Measurements from ENCODE around the gene PEX26.

PEX26 gene

GRCh38 chr22:18056807-18057474 is 20.8 kb upstream of the PEX26 start:
- DNase-seq (ENCODE audit: low read depth): no peak
- no peak overlapping the region for H3K4me3 ChIP-seq (ENCODE audit: low read depth, low read length)
- no peak for TF ChIP-seq CTCF (IDR thresholded peaks at IDR 0.05; ENCODE audit: control insufficient read depth, extremely low read depth, insufficient read depth)

GRCh38 chr22:18057568-18058209 is 20.1 kb upstream of the PEX26 start:
- H3K4me3 ChIP-seq (ENCODE audit: low read depth, low read length): no peak overlapping the region
- no peak for TF ChIP-seq CTCF (IDR thresholded peaks at IDR 0.05; ENCODE audit: control insufficient read depth, extremely low read depth, insufficient read depth)
- DNase-seq (ENCODE audit: low read depth): peak; percentile 98

- TF ChIP-seq CTCF (IDR thresholded peaks at IDR 0.05; ENCODE audit: control insufficient read depth, extremely low read depth, insufficient read depth): no peak
- no peak overlapping the region for H3K4me3 ChIP-seq (ENCODE audit: low read depth, low read length)
- no peak for DNase-seq (ENCODE audit: low read depth)
Measured at GRCh38 chr22:18058371-18059093, 19.3 kb upstream of the PEX26 start.

GRCh38 chr22:18059094-18059417 is 18.7 kb upstream of the PEX26 start:
- TF ChIP-seq CTCF (IDR thresholded peaks at IDR 0.05; ENCODE audit: control insufficient read depth, extremely low read depth, insufficient read depth): no peak

GRCh38 chr22:18059473-18059872 is 18.3 kb upstream of the PEX26 start:
- H3K4me3 ChIP-seq (ENCODE audit: low read depth, low read length): no peak overlapping the region
- no peak for DNase-seq (ENCODE audit: low read depth)
- no peak for TF ChIP-seq CTCF (IDR thresholded peaks at IDR 0.05; ENCODE audit: control insufficient read depth, extremely low read depth, insufficient read depth)

More at GRCh38 chr22:18059094-18059417, 18.7 kb upstream of the PEX26 start:
- H3K4me3 ChIP-seq (ENCODE audit: low read depth, low read length): no peak overlapping the region
- DNase-seq (ENCODE audit: low read depth): no peak

- TF ChIP-seq CTCF (IDR thresholded peaks at IDR 0.05; ENCODE audit: control insufficient read depth, extremely low read depth, insufficient read depth): no peak
- DNase-seq (ENCODE audit: low read depth): no peak
- no peak overlapping the region for H3K4me3 ChIP-seq (ENCODE audit: low read depth, low read length)
Measured at GRCh38 chr22:18059991-18060390, 17.8 kb upstream of the PEX26 start.

Measured in LNCaP clone FGC (cell line).